Upper lobe of right lung (tissue), 1 donor: ENCODE measurements around the gene BACH2. TPM values are rescaled to one million over a fixed set of nuclear protein-coding genes. Genes with fewer than 3 reads are reported as not detected.

ENCODE experiments used
- ATAC-seq: fragments of 200-7000 bp; cut with Tn5 transposase; one replicate; pipeline ENCODE4 v1.9.1; 2020; ENCODE audit warnings: mild to moderate bottlenecking, moderate library complexity
- DNase-seq: peaks from one replicate; pipeline ENCODE4 v3.0.0-alpha.2; 2020
- H3K27ac ChIP-seq: fragments of 200-600 bp; one replicate; pipeline ENCODE4 v1.8.0; 2022
- H3K27me3 ChIP-seq: fragments of 200-600 bp; one replicate; pipeline ENCODE4 v1.8.0; 2022; ENCODE audit warnings: mild to moderate bottlenecking
- H3K36me3 ChIP-seq: fragments of 200-600 bp; one replicate; pipeline ENCODE4 v1.8.0; 2022
- H3K4me1 ChIP-seq: fragments of 200-600 bp; one replicate; pipeline ENCODE4 v1.8.0; 2022
- H3K4me3 ChIP-seq: fragments of 200-600 bp; one replicate; pipeline ENCODE4 v1.8.0; 2022; ENCODE audit warnings: mild to moderate bottlenecking
- H3K9me3 ChIP-seq: fragments of 200-600 bp; one replicate; pipeline ENCODE4 v1.8.0; 2022
- CTCF ChIP-seq: fragments of 200-600 bp; IDR thresholded peaks from one replicate; pipeline ENCODE4 v1.8.0; 2022; ENCODE audit warnings: antibody characterized with exemption
- intact Hi-C: fragments of 100-400 bp; cut with DNase I; formaldehyde crosslinking; loops from one replicate; pipeline ENCODE4 v1.11.0; 2022
- total RNA-seq: library from RNA; stranded (reverse); fragmentation: NEBNext Ultra II Directional; extraction: Animal tissue kit (Norgen Biotek cat#: 25700); gene quantifications from one replicate; pipeline ENCODE4 v1.2.1, GENCODE V29; 2021
- donor health status: DM: no; HTN: yes; CAD: no; lungs with severe emphysema.

The BACH2 gene
- total RNA-seq, 1 donor from 2014 or later: 4.9 TPM

DNA sequence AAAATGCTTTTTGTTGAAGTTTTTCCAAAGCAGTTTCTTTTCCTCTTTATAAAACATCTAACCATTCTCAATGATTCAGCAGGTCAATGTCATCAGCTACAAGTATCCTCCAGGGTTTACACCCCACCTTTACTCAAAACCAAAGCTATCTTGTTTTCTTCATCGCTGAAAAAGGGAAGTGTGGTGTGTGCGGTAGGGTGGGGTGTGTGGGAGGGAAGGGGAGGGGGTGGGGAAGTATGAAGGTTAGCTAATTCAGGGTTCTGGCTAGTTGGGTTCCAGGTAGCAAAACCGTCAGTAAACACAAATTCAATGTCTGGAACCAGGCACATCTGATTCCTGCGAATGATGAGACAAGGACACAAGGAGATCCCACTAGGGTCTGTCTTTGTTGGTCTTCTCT is 212.8 kb downstream of the BACH2 start:
- no peaks in the 10 kb centered on the region for H3K9me3 ChIP-seq
- no peak overlapping the region for H3K4me3 ChIP-seq
- no peak for TF ChIP-seq CTCF
- no peak overlapping the region for H3K27ac ChIP-seq
- no peak for DNase-seq
- intact Hi-C loops: no loop called here
- peaks cover 3% of the 10 kb centered on the region for H3K4me1 ChIP-seq
- peak; percentile 52 for ATAC-seq
- no peaks in the 10 kb centered on the region for H3K36me3 ChIP-seq
- no peaks in the 10 kb centered on the region for H3K27me3 ChIP-seq

GRCh38 chr6:90082847-90083246 is 213.8 kb downstream of the BACH2 start:
- Histone ChIP-seq H3K9me3 (no peaks in the 10 kb centered on the region), H3K36me3 (no peaks in the 10 kb centered on the region), H3K4me3 (no peak overlapping the region), H3K27me3 (no peaks in the 10 kb centered on the region), H3K4me1 (no peaks in the 10 kb centered on the region), H3K27ac (no peak overlapping the region)
- TF ChIP-seq CTCF: no peak
- DNase-seq (no peak), ATAC-seq (no peak)
- intact Hi-C loops: no loop called here

DNA sequence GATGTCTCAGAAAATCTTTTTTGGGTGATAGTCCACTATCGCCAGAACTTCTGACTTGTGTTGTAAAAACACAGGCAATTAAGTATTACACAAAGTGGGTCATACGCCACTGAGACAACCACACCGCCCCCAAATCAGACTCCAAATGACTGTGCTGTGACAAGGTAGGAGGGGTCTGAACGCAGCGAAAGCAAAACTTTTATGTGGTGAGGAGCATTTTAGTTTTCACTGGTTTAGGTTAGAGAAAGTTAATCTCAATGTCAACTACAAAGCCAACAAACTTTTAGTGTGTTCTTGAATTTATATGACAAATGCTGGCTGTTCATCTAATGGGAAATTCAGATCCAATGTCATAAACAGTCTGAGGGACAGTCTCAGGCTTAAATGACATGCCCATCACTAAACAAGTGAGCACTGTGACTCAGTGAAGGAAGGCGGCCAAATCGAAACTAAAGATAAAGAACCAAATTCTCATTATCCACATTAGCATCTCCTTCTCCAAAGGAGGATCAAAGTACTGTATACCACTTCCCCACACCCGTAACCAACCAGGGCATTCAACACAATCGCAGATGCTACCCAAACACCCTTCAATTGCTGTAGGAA is 215.7 kb downstream of the BACH2 start:
- DNase-seq (no peak), ATAC-seq (no peak)
- Histone ChIP-seq H3K36me3 (no peaks in the 10 kb centered on the region), H3K4me3 (peak overlapping the region; percentile 8), H3K27ac (no peak overlapping the region), H3K9me3 (no peaks in the 10 kb centered on the region), H3K4me1 (no peaks in the 10 kb centered on the region), H3K27me3 (no peaks in the 10 kb centered on the region)
- no peak for TF ChIP-seq CTCF
- intact Hi-C loops: no loop called here

DNA sequence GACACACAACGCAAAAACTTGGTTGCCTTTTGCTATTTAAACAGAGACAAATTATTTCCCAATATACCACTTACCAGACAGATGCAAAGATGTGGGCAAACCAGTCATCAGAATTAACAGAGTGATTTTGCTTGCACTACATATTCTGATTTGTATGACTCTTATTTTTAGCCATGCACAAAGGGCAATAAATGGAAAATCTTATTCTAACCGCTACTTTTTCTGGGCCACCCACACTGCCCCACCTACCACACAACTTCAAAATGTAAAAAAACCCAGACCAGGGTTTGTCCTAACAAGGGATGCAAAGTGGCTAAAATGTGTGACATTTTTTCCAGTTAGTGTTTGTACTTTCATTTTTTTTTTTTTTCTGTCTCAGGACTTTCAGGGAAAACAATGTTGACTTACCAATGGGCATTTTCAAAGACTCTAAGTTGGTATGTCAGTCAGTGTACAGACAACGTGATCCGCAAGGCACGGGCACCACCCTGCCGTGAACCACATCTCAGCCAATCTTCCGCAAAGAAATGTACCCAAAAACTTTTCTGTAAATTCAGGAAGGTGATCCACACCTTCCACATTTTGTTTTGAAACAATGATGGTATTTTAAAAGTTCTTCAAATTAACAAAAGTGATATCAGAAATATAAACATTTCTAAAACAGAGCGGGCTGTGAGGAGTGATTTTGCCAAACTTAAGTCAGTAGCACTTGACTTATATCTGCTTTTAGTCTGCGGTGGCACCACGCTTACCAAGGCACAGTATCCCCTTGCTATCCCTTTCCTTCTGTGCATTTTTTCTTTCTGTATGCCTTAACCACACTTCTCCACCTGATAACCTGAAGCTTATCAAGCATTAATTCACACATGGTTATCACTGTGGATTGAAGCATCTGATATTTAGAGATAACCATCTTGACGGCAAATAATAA is 216.8 kb downstream of the BACH2 start:
- Histone ChIP-seq H3K36me3 (no peaks in the 10 kb centered on the region), H3K4me1 (no peaks in the 10 kb centered on the region), H3K27ac (no peak overlapping the region), H3K9me3 (no peaks in the 10 kb centered on the region), H3K27me3 (no peaks in the 10 kb centered on the region), H3K4me3 (no peak overlapping the region)
- ATAC-seq (no peak), DNase-seq (no peak)
- no peak for TF ChIP-seq CTCF
- intact Hi-C loops: no loop called here

- Histone ChIP-seq H3K4me3 (no peak overlapping the region), H3K9me3 (no peaks in the 10 kb centered on the region), H3K27ac (no peak overlapping the region), H3K27me3 (no peaks in the 10 kb centered on the region), H3K36me3 (no peaks in the 10 kb centered on the region), H3K4me1 (no peaks in the 10 kb centered on the region)
- intact Hi-C loops: no loop called here
- no peak for TF ChIP-seq CTCF
- no peak for DNase-seq
- no peak for ATAC-seq
Observed at GRCh38 chr6:90078513-90079289, 217.9 kb downstream of the BACH2 start.
